Right cardiac atrium (tissue), 5 donors: ENCODE measurements around the gene GPR39. TPM values are rescaled to one million over a fixed set of nuclear protein-coding genes. Genes with fewer than 3 reads are reported as not detected.
"Not testable (repeated sequence)": the region's sequence is repeated elsewhere in the genome, so short reads cannot be mapped to it uniquely, and the experiment has no call there.

ENCODE experiments used
- ATAC-seq, 2 donors: fragments of 200-7000 bp; cut with Tn5 transposase; one replicate each; pipeline versions ENCODE4 v1.8.0 to v1.9.1; 2020; ENCODE audit warnings: moderate library complexity in 2 of 2, mild to moderate bottlenecking in 1 of 2
- DNase-seq, 3 donors: peaks; one replicate each; pipeline ENCODE4 v3.0.0-alpha.2; 2020
- H3K27ac ChIP-seq: one replicate; pipeline ENCODE4 v1.5.1; 2013; ENCODE audit warnings: mild to moderate bottlenecking, low read length, control low read depth, moderate library complexity
- H3K27me3 ChIP-seq: one replicate; pipeline ENCODE4 v1.6.1; 2013; ENCODE audit not compliant: control insufficient read depth, insufficient read depth
- H3K4me1 ChIP-seq: one replicate; pipeline ENCODE4 v1.6.1; 2013; ENCODE audit warnings: low read length; ENCODE audit not compliant: control insufficient read depth, insufficient read depth
- H3K4me3 ChIP-seq: one replicate; pipeline ENCODE4 v1.5.1; 2013; ENCODE audit warnings: low read length, control low read depth
- H3K9me3 ChIP-seq: one replicate; pipeline ENCODE4 v1.6.1; 2013; ENCODE audit warnings: low read length; ENCODE audit not compliant: control insufficient read depth
- WGBS: extraction: QIAGEN DNeasy Blood & Tissue Kit; methylation state at CpG from one replicate; pipeline ENCODE4 v1.1.7; 2013; 5-methylcytosine and 5-hydroxymethylcytosine counted together
- intact Hi-C, 4 donors: fragments of 100-400 bp; cut with DNase I; formaldehyde crosslinking; loops; one replicate each; pipeline versions ENCODE4 v1.11.0 to v1.14.0; 2022 to 2023
- polyA plus RNA-seq: library from polyadenylated mRNA; stranded (reverse); fragments of 200-250 nt; gene quantifications from one replicate; pipeline ENCODE4 v1.2.3, GENCODE V29; 2013
- total RNA-seq, 4 donors: library from RNA; stranded (reverse); fragmentation: NEBNext Ultra II Directional; extraction: Animal tissue kit (Norgen Biotek cat#: 25700); gene quantifications; one replicate each; pipeline ENCODE4 v1.2.1, GENCODE V29; 2021
- donor health status: healthy with polysubstance abuse.
- donor health status: DM: no; HTN: yes; CAD: no.
- donor health status: DM: no; HTN: no; CAD: no.
- donor health status: DM: no; HTN: yes; CAD: no; lungs with severe emphysema.
- donor health status: DM: yes; HTN: yes; CAD: no.

Gene GPR39
- total and polyA plus RNA-seq, 5 donors, result not detected

GRCh38 chr2:132503701-132504100 lies 87.1 kb downstream of the GPR39 start:
- WGBS, result 37% methylated on average over 1 of the region's 1 CpG
- Histone ChIP-seq H3K27me3 (no peaks in the 10 kb centered on the region), H3K27ac (no peak overlapping the region), H3K9me3 (no peaks in the 10 kb centered on the region), H3K4me1 (no peaks in the 10 kb centered on the region), H3K4me3 (no peak overlapping the region)
- ATAC-seq (no peak), DNase-seq (no peak)
- intact Hi-C loops, result no loop called here

- no peaks in the 10 kb centered on the region for H3K9me3 ChIP-seq
- no peak overlapping the region for H3K27ac ChIP-seq
- no peak overlapping the region for H3K4me3 ChIP-seq
- DNase-seq (peak in 1 of 3 donors; percentile 24), ATAC-seq (no peak)
- 30% methylated on average over 2 of the region's 2 CpGs for WGBS
- no peaks in the 10 kb centered on the region for H3K27me3 ChIP-seq
- no peaks in the 10 kb centered on the region for H3K4me1 ChIP-seq
- intact Hi-C loops, result no loop called here
Measured at GRCh38 chr2:132515010-132515409, 98.4 kb downstream of the GPR39 start.

GRCh38 chr2:132517386-132517785 lies 100.8 kb downstream of the GPR39 start:
- intact Hi-C loops, result no loop called here

GRCh38 chr2:132518302-132518701 lies 101.7 kb downstream of the GPR39 start:
- no peaks in the 10 kb centered on the region for H3K4me1 ChIP-seq
- no peak for DNase-seq
- no peak overlapping the region for H3K27ac ChIP-seq
- intact Hi-C loops, result no loop called here
- no peaks in the 10 kb centered on the region for H3K27me3 ChIP-seq
- no peak overlapping the region for H3K4me3 ChIP-seq
- 78% methylated on average over 4 of the region's 4 CpGs for WGBS
- ATAC-seq, result no peak
- H3K9me3 ChIP-seq, result no peaks in the 10 kb centered on the region

More at GRCh38 chr2:132517386-132517785, 100.8 kb downstream of the GPR39 start:
- Histone ChIP-seq H3K4me1 (no peaks in the 10 kb centered on the region), H3K27me3 (no peaks in the 10 kb centered on the region), H3K27ac (no peak overlapping the region), H3K4me3 (no peak overlapping the region), H3K9me3 (no peaks in the 10 kb centered on the region)
- DNase-seq, result no peak
- ATAC-seq, result no peak
- WGBS, result 86% methylated on average over 1 of the region's 1 CpG

GRCh38 chr2:132519566-132519965 lies 103.0 kb downstream of the GPR39 start:
- no peak overlapping the region for H3K4me3 ChIP-seq
- no peaks in the 10 kb centered on the region for H3K27me3 ChIP-seq
- no peaks in the 10 kb centered on the region for H3K4me1 ChIP-seq
- 76% methylated on average over 3 of the region's 3 CpGs for WGBS
- DNase-seq (no peak), ATAC-seq (no peak)
- H3K9me3 ChIP-seq, result no peaks in the 10 kb centered on the region
- no peak overlapping the region for H3K27ac ChIP-seq
- intact Hi-C loops, result no loop called here

GRCh38 chr2:132521341-132521740 lies 104.7 kb downstream of the GPR39 start:
- WGBS, result 40% methylated on average over 3 of the region's 3 CpGs
- DNase-seq (no peak), ATAC-seq (no peak)
- H3K27ac ChIP-seq, result no peak overlapping the region
- H3K4me1 ChIP-seq, result no peaks in the 10 kb centered on the region
- H3K4me3 ChIP-seq, result no peak overlapping the region
- no peaks in the 10 kb centered on the region for H3K27me3 ChIP-seq
- intact Hi-C loops, result no loop called here
- H3K9me3 ChIP-seq, result no peaks in the 10 kb centered on the region

GRCh38 chr2:132522901-132523300 lies 106.3 kb downstream of the GPR39 start:
- DNase-seq (no peak), ATAC-seq (no peak)
- H3K27me3 ChIP-seq, result no peaks in the 10 kb centered on the region
- no peaks in the 10 kb centered on the region for H3K4me1 ChIP-seq
- no peaks in the 10 kb centered on the region for H3K9me3 ChIP-seq
- intact Hi-C loops, result no loop called here
- WGBS, result 60% methylated on average over 4 of the region's 4 CpGs
- H3K27ac ChIP-seq, result no peak overlapping the region
- H3K4me3 ChIP-seq, result no peak overlapping the region

GRCh38 chr2:132537061-132537460 lies 120.5 kb downstream of the GPR39 start:
- ATAC-seq, H3K27ac ChIP-seq, H3K4me3 ChIP-seq, intact Hi-C loops, H3K4me1 ChIP-seq, DNase-seq, H3K9me3 ChIP-seq, H3K27me3 ChIP-seq: not testable (repeated sequence)
- 54% methylated on average over 1 of the region's 1 CpG for WGBS

GRCh38 chr2:132538331-132538855 lies 121.8 kb downstream of the GPR39 start:
- ATAC-seq (no peak), DNase-seq (no peak)
- Histone ChIP-seq H3K4me3 (no peak overlapping the region), H3K9me3 (peaks cover 3% of the 10 kb centered on the region), H3K4me1 (no peaks in the 10 kb centered on the region), H3K27me3 (no peaks in the 10 kb centered on the region), H3K27ac (no peak overlapping the region)
- intact Hi-C loops, result no loop called here
- 35% methylated on average over 4 of the region's 4 CpGs for WGBS

- DNase-seq (no peak), ATAC-seq (no peak)
- H3K4me1 ChIP-seq, result no peaks in the 10 kb centered on the region
- intact Hi-C loops, result loop anchor here in 2 of 4 donors (10.0 kb wide), 2 partner anchors 635 to 1305 kb away; no protein-coding TSS in a partner anchor
- H3K4me3 ChIP-seq, result no peak overlapping the region
- H3K9me3 ChIP-seq, result peaks cover 3% of the 10 kb centered on the region
- H3K27ac ChIP-seq, result no peak overlapping the region
- WGBS, result 62% methylated on average over 4 of the region's 4 CpGs
- H3K27me3 ChIP-seq, result no peaks in the 10 kb centered on the region
Measured at GRCh38 chr2:132540166-132540565, 123.6 kb downstream of the GPR39 start.

- no peaks in the 10 kb centered on the region for H3K27me3 ChIP-seq
- 52% methylated on average over 4 of the region's 4 CpGs for WGBS
- H3K4me3 ChIP-seq, result no peak overlapping the region
- peaks cover 3% of the 10 kb centered on the region for H3K9me3 ChIP-seq
- ATAC-seq, result no peak
- intact Hi-C loops, result loop anchor here in 2 of 4 donors (10.0 kb wide), 2 partner anchors 632 to 1302 kb away; no protein-coding TSS in a partner anchor
- no peak for DNase-seq
- no peaks in the 10 kb centered on the region for H3K4me1 ChIP-seq
- no peak overlapping the region for H3K27ac ChIP-seq
Measured at GRCh38 chr2:132542953-132543569, 126.5 kb downstream of the GPR39 start.
